CD4-positive, alpha-beta T cell treated with Interleukin-15 for 1 hour (primary cell): ENCODE results near the gene RUNX2.
"Not testable (repeated sequence)": the region's sequence is repeated elsewhere in the genome, so short reads cannot be mapped to it uniquely, and the experiment has no call there.

Experiments
- DNase-seq: peaks from one replicate; pipeline ENCODE4 v3.0.0-alpha.2; 2020

The RUNX2 gene

GRCh38 chr6:45327956-45328522 lies at the start of gene RUNX2:
Gene RUNX2 (plus strand): TSS chr6:45328330. CDS start chr6:45328727, 397 bp downstream.
- no peak for DNase-seq

- DNase-seq, result no peak
These were observed 49.8 kb upstream of the RUNX2 start for GRCh38 chr6:45278367-45278766.

GRCh38 chr6:45286707-45287106 lies 41.4 kb upstream of the RUNX2 start:
- DNase-seq, result not testable (repeated sequence)

- DNase-seq, result no peak
These were observed 38.2 kb upstream of the RUNX2 start for GRCh38 chr6:45289751-45290514.

- no peak for DNase-seq
These were observed 34.8 kb upstream of the RUNX2 start for GRCh38 chr6:45293306-45293705.

GRCh38 chr6:45294065-45294701 lies 33.9 kb upstream of the RUNX2 start:
- not testable (repeated sequence) for DNase-seq

- no peak for DNase-seq
These were observed 30.8 kb upstream of the RUNX2 start for GRCh38 chr6:45297320-45297719.

- DNase-seq, result no peak
These were observed 29.0 kb upstream of the RUNX2 start for GRCh38 chr6:45299096-45299581.

- no peak for DNase-seq
These were observed 27.4 kb upstream of the RUNX2 start for GRCh38 chr6:45300736-45301135.

GRCh38 chr6:45301348-45302142 lies 26.6 kb upstream of the RUNX2 start:
- DNase-seq, result no peak

- no peak for DNase-seq
These were observed 25.3 kb upstream of the RUNX2 start for GRCh38 chr6:45302832-45303231.

- DNase-seq, result no peak
These were observed 22.6 kb upstream of the RUNX2 start for GRCh38 chr6:45305546-45305945.

- peak; percentile 46 for DNase-seq
These were observed 17.9 kb upstream of the RUNX2 start for GRCh38 chr6:45310118-45310788.

GRCh38 chr6:45314146-45314545 lies 14.0 kb upstream of the RUNX2 start:
- DNase-seq, result no peak

- DNase-seq, result no peak
These were observed 7.8 kb upstream of the RUNX2 start for GRCh38 chr6:45320349-45320748.

- no peak for DNase-seq
These were observed 4.4 kb upstream of the RUNX2 start for GRCh38 chr6:45323656-45324224.

GRCh38 chr6:45326698-45327417 lies 1.3 kb upstream of the RUNX2 start:
- DNase-seq, result no peak

GRCh38 chr6:45328523-45328922 lies 393 bp downstream of the RUNX2 start:
- no peak for DNase-seq

GRCh38 chr6:45344900-45345299 lies 16.8 kb downstream of the RUNX2 start:
- DNase-seq, result no peak

- DNase-seq, result no peak
These were observed 22.1 kb downstream of the RUNX2 start for GRCh38 chr6:45350186-45350710.

- DNase-seq, result no peak
These were observed 22.9 kb downstream of the RUNX2 start for GRCh38 chr6:45351076-45351475.
